T-helper 2 cell treated with Interferon-gamma antibody and Interleukin-4, amounts not matched to agents 5 μg/mL and 100 μg/mL, for 36 hours (primary cell): ENCODE measurements around the gene EXO5.
"Not testable (repeated sequence)": the region's sequence is repeated elsewhere in the genome, so short reads cannot be mapped to it uniquely, and the experiment has no call there.

Experiments
- DNase-seq: peaks from one replicate; pipeline ENCODE4 v3.0.0; 2021; ENCODE audit warnings: low spot score
- H3K27ac Mint-ChIP-seq: one replicate; pipeline ENCODE4 v1.8.0; 2021; ENCODE audit warnings: mild to moderate bottlenecking, mixed read lengths
- H3K27me3 Mint-ChIP-seq: one replicate; pipeline ENCODE4 v1.8.0; 2021; ENCODE audit warnings: low read depth, mixed read lengths
- H3K36me3 Mint-ChIP-seq: one replicate; pipeline ENCODE4 v1.8.0; 2021; ENCODE audit warnings: low read depth, mixed read lengths
- H3K4me1 Mint-ChIP-seq: one replicate; pipeline ENCODE4 v1.8.0; 2021; ENCODE audit warnings: low read depth, mixed read lengths
- H3K4me3 Mint-ChIP-seq: one replicate; pipeline ENCODE4 v1.8.0; 2022; ENCODE audit warnings: mild to moderate bottlenecking, moderate library complexity, mixed read lengths
- H3K9me3 Mint-ChIP-seq: one replicate; pipeline ENCODE4 v1.8.0; 2021; ENCODE audit warnings: mixed read lengths

The EXO5 gene

DNA sequence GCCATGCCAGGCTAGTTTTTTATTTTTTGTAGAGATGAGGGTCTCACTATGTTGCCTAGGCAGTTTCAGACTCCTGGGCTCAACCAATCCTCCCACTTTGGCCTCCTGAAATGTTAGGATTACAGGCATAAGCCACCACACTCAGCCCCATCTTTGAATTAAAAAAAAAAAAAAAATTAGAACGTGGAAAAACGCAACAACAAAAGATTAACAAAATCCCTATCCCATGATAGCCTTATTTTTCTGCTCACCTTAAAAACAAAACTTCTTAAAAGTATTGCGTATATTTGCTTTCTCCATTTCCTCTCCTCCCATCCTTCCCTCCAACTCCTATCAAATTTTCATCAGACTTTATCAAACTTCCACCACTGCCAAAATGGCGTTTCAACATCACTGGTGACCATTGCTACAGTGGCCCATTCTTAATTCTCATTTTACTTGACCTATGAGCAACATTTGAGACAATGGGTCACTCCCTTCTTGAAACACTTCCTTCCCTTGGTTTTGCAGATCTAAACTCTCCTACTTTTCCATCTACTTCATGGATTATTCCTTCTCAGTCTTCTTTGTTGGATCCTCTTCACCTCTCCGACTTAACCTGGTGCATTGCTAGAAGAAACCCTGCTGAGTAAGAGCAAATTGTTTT lies 22.3 kb downstream of the EXO5 start:
- DNase-seq: no peak
- peak overlapping the region; percentile 96 for H3K4me3 Mint-ChIP-seq
- peaks cover 38% of the 10 kb centered on the region for H3K9me3 Mint-ChIP-seq
- peak overlapping the region; percentile 89 for H3K27ac Mint-ChIP-seq
- peaks cover 20% of the 10 kb centered on the region for H3K36me3 Mint-ChIP-seq
- H3K27me3 Mint-ChIP-seq: peaks cover 5% of the 10 kb centered on the region
- H3K4me1 Mint-ChIP-seq: peaks cover 17% of the 10 kb centered on the region

DNA sequence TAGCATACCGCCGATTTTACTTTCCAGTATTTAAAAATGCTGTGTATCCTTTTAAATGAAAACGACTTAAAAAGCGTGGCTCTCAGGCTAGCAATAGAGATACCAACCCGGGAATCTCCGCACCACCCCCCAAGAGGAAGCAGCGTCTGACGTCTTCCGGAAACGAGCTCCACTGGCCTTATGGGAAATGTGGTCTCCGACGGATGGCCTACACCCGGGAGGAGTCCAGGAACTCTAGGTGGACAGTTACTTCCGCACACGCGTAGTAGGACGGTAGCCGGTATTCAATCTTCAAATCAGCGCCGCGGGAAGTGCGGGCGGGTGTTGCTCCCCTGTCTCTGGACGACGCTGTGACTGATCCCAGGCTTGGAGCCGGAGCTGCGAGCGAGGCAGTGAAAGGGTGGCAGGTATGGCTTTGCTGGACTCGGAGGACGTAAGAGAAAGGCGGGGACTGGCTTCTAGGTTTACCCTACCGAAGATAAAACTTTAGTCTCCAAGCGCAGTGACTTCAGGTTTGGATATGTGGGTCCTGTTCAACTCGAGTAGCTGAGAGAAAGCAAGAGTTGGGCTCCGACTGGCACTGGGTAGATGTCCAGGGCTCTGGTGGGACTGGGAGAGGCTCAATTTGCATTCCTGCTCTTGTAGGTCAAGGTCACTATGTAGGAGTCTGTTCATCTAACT lies 23.0 kb downstream of the EXO5 start, which contains the start of gene ZNF684:
Gene ZNF684 (plus strand): TSS at position 257 of the 681 bp plus-strand sequence. CDS start 1,530 bp downstream, outside the sequence.
- Mint-ChIP-seq H3K4me3 (peak within 1 kb of the TSS; percentile 96), H3K27me3 (peaks cover 5% of the 10 kb centered on the region), H3K36me3 (peaks cover 20% of the 10 kb centered on the region), H3K27ac (peak within 1 kb of the TSS; percentile 89), H3K4me1 (peaks cover 17% of the 10 kb centered on the region), H3K9me3 (peaks cover 33% of the 10 kb centered on the region)
- peak; percentile 86 for DNase-seq

- no peak for DNase-seq
- Mint-ChIP-seq H3K4me3 (peak overlapping the region; percentile 96), H3K9me3 (peaks cover 33% of the 10 kb centered on the region), H3K27me3 (peaks cover 5% of the 10 kb centered on the region), H3K36me3 (peaks cover 23% of the 10 kb centered on the region), H3K4me1 (peaks cover 17% of the 10 kb centered on the region), H3K27ac (peak overlapping the region; percentile 89)
Measured at GRCh38 chr1:40532062-40532389, 23.5 kb downstream of the EXO5 start.

- peaks cover 5% of the 10 kb centered on the region for H3K27me3 Mint-ChIP-seq
- H3K4me3 Mint-ChIP-seq: peak overlapping the region; percentile 96
- peak overlapping the region; percentile 14 for H3K27ac Mint-ChIP-seq
- H3K9me3 Mint-ChIP-seq: peaks cover 29% of the 10 kb centered on the region
- peaks cover 24% of the 10 kb centered on the region for H3K36me3 Mint-ChIP-seq
- H3K4me1 Mint-ChIP-seq: peaks cover 17% of the 10 kb centered on the region
- no peak for DNase-seq
Measured at GRCh38 chr1:40532844-40533424, 24.4 kb downstream of the EXO5 start.

GRCh38 chr1:40534589-40534988 lies 26.0 kb downstream of the EXO5 start:
- Mint-ChIP-seq H3K4me3 (no peak overlapping the region), H3K27ac (no peak overlapping the region), H3K9me3 (peaks cover 18% of the 10 kb centered on the region), H3K4me1 (peaks cover 17% of the 10 kb centered on the region), H3K27me3 (peaks cover 5% of the 10 kb centered on the region), H3K36me3 (peaks cover 26% of the 10 kb centered on the region)
- DNase-seq: no peak

DNA sequence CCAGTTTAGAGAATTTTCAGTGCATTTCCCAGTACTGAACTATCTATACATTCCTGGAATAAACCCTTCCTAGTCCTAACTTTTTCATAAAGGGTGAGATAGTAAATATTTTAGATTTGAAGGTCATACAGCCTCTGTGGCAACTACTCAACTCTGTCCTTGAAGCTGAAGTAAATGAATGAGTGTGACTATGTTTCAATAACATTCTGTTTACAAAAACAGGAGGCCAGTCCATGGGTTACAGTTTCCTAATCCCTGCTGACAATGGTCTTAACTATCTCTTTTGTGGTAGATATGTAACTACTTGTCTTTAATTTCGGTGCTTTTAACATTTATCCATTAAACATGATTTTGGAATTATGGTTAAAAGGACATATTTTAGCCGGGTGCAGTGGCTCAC lies 27.2 kb downstream of the EXO5 start:
- Mint-ChIP-seq H3K4me3 (no peak overlapping the region), H3K4me1 (peaks cover 17% of the 10 kb centered on the region), H3K36me3 (peaks cover 36% of the 10 kb centered on the region), H3K9me3 (peaks cover 10% of the 10 kb centered on the region), H3K27ac (no peak overlapping the region), H3K27me3 (no peaks in the 10 kb centered on the region)
- DNase-seq: no peak

GRCh38 chr1:40539338-40539737 lies 30.8 kb downstream of the EXO5 start:
- Mint-ChIP-seq H3K4me1 (no peaks in the 10 kb centered on the region), H3K9me3 (peaks cover 13% of the 10 kb centered on the region), H3K27ac (no peak overlapping the region), H3K4me3 (no peak overlapping the region), H3K36me3 (peaks cover 50% of the 10 kb centered on the region), H3K27me3 (no peaks in the 10 kb centered on the region)
- no peak for DNase-seq

GRCh38 chr1:40546957-40547356 lies 38.4 kb downstream of the EXO5 start:
- Mint-ChIP-seq H3K36me3 (peaks cover 46% of the 10 kb centered on the region), H3K4me1 (no peaks in the 10 kb centered on the region), H3K9me3 (peaks cover 41% of the 10 kb centered on the region), H3K27me3 (no peaks in the 10 kb centered on the region), H3K27ac (no peak overlapping the region), H3K4me3 (no peak overlapping the region)
- no peak for DNase-seq

DNA sequence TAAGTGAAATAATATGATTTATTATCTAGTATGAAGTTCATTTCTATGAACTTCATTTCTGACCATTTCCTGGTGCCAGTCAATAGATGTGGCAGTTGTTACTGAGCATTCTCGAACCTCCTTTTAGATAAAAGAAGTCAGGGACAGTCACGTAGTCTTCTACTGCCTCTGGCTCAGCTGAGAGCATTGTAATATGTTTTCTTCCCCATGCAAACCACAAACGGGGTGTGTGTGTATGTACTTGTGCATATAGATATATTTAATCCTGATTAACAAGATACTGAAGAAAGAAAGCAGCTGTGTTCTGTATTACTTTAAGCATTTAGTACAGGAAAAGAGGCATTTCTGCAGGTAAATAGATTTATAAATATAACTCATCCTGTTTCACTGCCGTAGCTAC lies 44.5 kb downstream of the EXO5 start:
- DNase-seq: no peak
- Mint-ChIP-seq H3K36me3 (no peaks in the 10 kb centered on the region), H3K4me1 (no peaks in the 10 kb centered on the region), H3K9me3 (peaks cover 8% of the 10 kb centered on the region), H3K27ac (no peak overlapping the region), H3K4me3 (no peak overlapping the region), H3K27me3 (no peaks in the 10 kb centered on the region)

DNA sequence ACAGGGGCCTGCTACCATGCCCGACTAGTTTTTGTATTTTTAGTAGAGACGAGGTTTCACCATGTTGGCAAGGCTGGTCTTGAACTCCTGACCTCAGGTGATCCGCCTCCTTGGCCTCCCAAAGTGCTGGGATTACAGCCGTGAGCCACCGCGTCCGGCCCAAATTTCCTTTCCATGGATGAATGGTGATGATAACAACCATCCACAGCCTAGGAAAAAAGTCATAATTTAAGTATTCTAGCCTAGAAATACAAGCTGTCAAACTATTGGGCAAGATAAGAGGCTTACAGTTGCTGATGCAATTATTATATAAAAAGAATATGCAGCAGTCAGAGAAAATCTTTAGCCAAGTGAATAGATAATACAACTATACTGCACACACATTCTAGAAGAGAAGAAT lies 46.2 kb downstream of the EXO5 start:
- H3K36me3 Mint-ChIP-seq, H3K4me1 Mint-ChIP-seq, DNase-seq, H3K4me3 Mint-ChIP-seq, H3K9me3 Mint-ChIP-seq, H3K27me3 Mint-ChIP-seq, H3K27ac Mint-ChIP-seq: not testable (repeated sequence)

- Mint-ChIP-seq H3K27ac (no peak overlapping the region), H3K4me1 (no peaks in the 10 kb centered on the region), H3K4me3 (no peak overlapping the region), H3K9me3 (peaks cover 14% of the 10 kb centered on the region), H3K27me3 (no peaks in the 10 kb centered on the region), H3K36me3 (no peaks in the 10 kb centered on the region)
- no peak for DNase-seq
Measured at GRCh38 chr1:40556121-40556520, 47.6 kb downstream of the EXO5 start.

- not testable (repeated sequence) for H3K36me3 Mint-ChIP-seq, H3K4me3 Mint-ChIP-seq, H3K27me3 Mint-ChIP-seq, H3K4me1 Mint-ChIP-seq, H3K27ac Mint-ChIP-seq, DNase-seq
- peaks cover 23% of the 10 kb centered on the region for H3K9me3 Mint-ChIP-seq
Measured at GRCh38 chr1:40558241-40558640, 49.7 kb downstream of the EXO5 start.

GRCh38 chr1:40562185-40562584 lies 53.6 kb downstream of the EXO5 start:
- H3K27ac Mint-ChIP-seq: no peak overlapping the region
- H3K4me1 Mint-ChIP-seq: peaks cover 2% of the 10 kb centered on the region
- H3K36me3 Mint-ChIP-seq: no peaks in the 10 kb centered on the region
- H3K9me3 Mint-ChIP-seq: peaks cover 36% of the 10 kb centered on the region
- H3K27me3 Mint-ChIP-seq: no peaks in the 10 kb centered on the region
- DNase-seq: no peak
- no peak overlapping the region for H3K4me3 Mint-ChIP-seq

DNA sequence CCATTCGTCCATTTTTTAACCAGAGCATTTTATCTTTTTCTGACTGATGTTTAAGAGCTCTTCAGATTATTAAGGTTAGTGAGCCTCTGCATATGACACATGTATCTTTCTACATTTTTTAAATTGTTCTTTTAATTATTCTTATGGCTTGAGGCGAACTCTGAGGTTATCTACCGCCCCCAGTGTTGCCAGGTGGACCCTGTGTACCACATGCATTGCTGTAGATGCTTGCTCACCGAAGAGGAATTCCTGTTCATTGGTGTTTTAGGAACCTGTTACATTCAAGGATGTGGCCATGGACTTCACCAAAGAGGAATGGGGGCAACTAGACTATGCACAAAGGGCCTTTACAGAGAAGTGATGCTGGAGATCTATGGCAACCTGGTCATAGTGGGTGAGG lies 54.7 kb downstream of the EXO5 start:
- H3K9me3 Mint-ChIP-seq: peaks cover 36% of the 10 kb centered on the region
- H3K4me1 Mint-ChIP-seq: peaks cover 2% of the 10 kb centered on the region
- no peak overlapping the region for H3K4me3 Mint-ChIP-seq
- no peak for DNase-seq
- no peaks in the 10 kb centered on the region for H3K36me3 Mint-ChIP-seq
- no peaks in the 10 kb centered on the region for H3K27me3 Mint-ChIP-seq
- no peak overlapping the region for H3K27ac Mint-ChIP-seq
